Retinal pigment epithelial cell (primary cell): Measurements from ENCODE around the gene PCDHA12.

Experiments
- DNase-seq: peaks from one replicate; pipeline ENCODE4 v3.0.0-alpha.2; 2010; ENCODE audit warnings: low read depth
- H3K4me3 ChIP-seq: 2 replicates; pipeline ENCODE4 v1.5.1; 2011; ENCODE audit warnings: mild to moderate bottlenecking, low read length, control low read depth, moderate library complexity
- CTCF ChIP-seq: conservative IDR thresholded peaks from 2 replicates; pipeline ENCODE4 v1.5.1; 2011; ENCODE audit warnings: low read depth, low read length, control low read depth, inconsistent platforms

The PCDHA12 gene

GRCh38 chr5:140925806-140926442, 50.8 kb downstream of the PCDHA12 start, which contains the start of gene PCDHAC1:
Gene PCDHAC1, plus strand, starts transcription at chr5:140926299. Its CDS starts 594 bp downstream, at chr5:140926893.
- TF ChIP-seq CTCF: no peak
- peak within 1 kb of the TSS; percentile 48 for H3K4me3 ChIP-seq
- DNase-seq: no peak

DNA sequence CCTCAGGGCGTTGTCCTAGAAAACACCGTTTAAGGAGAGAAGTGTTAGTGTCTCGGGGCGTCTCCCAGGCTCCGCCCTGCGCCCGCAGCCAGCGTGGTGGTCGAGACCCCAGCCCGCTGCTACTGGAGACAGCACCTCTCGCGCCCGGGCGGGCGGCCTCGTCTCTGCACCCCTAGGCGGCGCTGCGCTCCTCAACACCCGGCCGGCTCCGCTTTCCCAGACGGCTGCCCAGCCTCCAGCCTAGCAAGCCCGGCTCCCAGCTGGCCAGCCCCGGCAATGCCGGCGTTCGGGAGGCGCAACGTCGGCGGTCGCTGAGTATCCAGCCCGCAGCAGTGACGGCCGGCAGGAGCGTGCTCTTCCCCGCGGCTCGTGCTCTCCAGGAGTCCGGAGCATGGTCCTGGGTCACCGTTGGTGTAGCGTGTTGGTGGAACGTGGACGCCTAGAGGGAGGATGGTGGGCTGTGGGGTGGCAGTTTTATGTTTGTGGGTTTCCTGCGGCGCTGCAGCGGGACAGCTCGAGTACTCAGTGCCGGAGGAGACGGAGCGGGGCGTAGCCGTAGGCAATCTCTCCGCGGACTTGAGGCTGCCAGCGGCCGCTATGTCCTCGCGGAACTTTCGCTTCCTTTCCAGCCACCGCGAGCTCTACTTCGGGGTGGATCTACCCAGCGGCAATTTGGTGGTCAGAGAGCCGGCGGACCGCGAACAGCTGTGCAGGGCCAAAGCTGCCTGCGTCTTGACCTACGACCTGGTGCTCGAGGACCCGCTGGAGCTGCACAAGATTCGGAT, 51.5 kb downstream of the PCDHA12 start:
- peak; percentile 86 for TF ChIP-seq CTCF
- H3K4me3 ChIP-seq: peak overlapping the region; percentile 48
- DNase-seq: peak; percentile 34

- no peak for TF ChIP-seq CTCF
- DNase-seq: no peak
- H3K4me3 ChIP-seq: peak overlapping the region; percentile 48
Observed at GRCh38 chr5:140927228-140927573, 52.1 kb downstream of the PCDHA12 start.
